Stomach (tissue), 4 donors: ENCODE measurements around the gene SULT1B1.

ENCODE experiments used
- EP300 ChIP-seq: sonication (generic); formaldehyde crosslinking; IDR thresholded peaks from one replicate; pipeline ENCODE4 v1.6.1; 2017; ENCODE audit warnings: antibody characterized with exemption
- POLR2A ChIP-seq, 4 donors: fragments of 450-650 bp; IDR thresholded peaks; one replicate each; pipeline ENCODE4 v1.6.1; 2016; ENCODE audit warnings: antibody characterized with exemption in 4 of 4, control low read depth in 2 of 4, mild to moderate bottlenecking in 1 of 4, moderate library complexity in 1 of 4
- TF ChIP-seq, protein P1 (sequence below), 7 experiments: fragments of 450-650 bp in 4 of 7; fragments of 200-600 bp in 3 of 7; sonication (generic) in 3 of 7; IDR thresholded peaks; one replicate each; pipeline ENCODE4 v1.5.1; 2016 to 2019; ENCODE audit warnings: antibody characterized with exemption in 7 of 7, control low read depth in 2 of 7, mild to moderate bottlenecking in 1 of 7

DNA sequence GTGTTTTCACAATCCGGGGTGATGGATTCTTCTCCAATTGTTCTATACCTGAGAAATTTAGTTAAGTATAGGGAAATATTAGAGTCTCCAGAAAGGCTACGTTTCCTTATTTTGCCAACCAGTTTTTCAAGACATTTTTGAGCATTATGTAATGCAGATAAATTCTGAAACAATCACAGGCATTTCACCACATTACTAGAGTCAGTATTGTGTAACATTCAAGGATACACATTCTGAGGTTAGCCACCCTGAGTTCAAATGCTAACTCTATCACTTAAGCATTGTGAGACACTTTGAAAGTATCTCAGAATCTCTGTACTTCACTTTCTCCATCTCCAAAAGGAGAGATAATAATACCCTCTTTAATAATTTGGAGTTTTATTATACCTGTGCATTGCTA, 10.6 kb downstream of the SULT1B1 start:
- no peak for TF ChIP-seq POLR2A (IDR thresholded peaks at IDR 0.05)
- no peak for TF ChIP-seq EP300
- TF ChIP-seq, protein P1, sequence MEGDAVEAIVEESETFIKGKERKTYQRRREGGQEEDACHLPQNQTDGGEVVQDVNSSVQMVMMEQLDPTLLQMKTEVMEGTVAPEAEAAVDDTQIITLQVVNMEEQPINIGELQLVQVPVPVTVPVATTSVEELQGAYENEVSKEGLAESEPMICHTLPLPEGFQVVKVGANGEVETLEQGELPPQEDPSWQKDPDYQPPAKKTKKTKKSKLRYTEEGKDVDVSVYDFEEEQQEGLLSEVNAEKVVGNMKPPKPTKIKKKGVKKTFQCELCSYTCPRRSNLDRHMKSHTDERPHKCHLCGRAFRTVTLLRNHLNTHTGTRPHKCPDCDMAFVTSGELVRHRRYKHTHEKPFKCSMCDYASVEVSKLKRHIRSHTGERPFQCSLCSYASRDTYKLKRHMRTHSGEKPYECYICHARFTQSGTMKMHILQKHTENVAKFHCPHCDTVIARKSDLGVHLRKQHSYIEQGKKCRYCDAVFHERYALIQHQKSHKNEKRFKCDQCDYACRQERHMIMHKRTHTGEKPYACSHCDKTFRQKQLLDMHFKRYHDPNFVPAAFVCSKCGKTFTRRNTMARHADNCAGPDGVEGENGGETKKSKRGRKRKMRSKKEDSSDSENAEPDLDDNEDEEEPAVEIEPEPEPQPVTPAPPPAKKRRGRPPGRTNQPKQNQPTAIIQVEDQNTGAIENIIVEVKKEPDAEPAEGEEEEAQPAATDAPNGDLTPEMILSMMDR (IDR thresholded peaks at IDR 0.05): no peak
